Measurements from ENCODE around the gene CD1D.

DNA sequence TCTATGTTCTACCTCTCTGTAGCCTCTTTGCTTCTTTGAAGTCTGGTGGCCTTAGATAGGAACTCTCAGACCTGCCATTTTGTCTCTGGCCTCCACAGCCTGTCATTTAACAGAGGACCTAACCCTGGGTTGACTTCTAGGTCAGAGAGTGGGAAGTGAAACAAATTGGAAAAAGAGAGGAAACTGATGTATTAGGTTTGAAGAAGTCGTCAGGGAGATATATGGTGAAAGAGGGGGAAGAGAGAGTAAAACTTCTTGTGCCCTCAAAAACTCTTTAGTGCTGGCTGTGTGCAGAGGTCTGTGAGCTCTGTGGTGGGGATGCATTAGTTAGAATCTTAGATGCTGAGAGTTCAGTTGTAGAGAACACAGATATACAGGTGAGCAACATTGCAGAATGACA, 30.2 kb upstream of the CD1D start:
- TF ChIP-seq, protein P1, sequence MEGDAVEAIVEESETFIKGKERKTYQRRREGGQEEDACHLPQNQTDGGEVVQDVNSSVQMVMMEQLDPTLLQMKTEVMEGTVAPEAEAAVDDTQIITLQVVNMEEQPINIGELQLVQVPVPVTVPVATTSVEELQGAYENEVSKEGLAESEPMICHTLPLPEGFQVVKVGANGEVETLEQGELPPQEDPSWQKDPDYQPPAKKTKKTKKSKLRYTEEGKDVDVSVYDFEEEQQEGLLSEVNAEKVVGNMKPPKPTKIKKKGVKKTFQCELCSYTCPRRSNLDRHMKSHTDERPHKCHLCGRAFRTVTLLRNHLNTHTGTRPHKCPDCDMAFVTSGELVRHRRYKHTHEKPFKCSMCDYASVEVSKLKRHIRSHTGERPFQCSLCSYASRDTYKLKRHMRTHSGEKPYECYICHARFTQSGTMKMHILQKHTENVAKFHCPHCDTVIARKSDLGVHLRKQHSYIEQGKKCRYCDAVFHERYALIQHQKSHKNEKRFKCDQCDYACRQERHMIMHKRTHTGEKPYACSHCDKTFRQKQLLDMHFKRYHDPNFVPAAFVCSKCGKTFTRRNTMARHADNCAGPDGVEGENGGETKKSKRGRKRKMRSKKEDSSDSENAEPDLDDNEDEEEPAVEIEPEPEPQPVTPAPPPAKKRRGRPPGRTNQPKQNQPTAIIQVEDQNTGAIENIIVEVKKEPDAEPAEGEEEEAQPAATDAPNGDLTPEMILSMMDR (IDR thresholded peaks at IDR 0.05; ENCODE audit: low read length), result no peak
- no peak for TF ChIP-seq EZH2 (IDR thresholded peaks at IDR 0.05; ENCODE audit: borderline replicate concordance, low read length)

Measured in OCI-LY1 (cell line).